ENCODE data around the gene RSPO4. TPM values are rescaled to one million over a fixed set of nuclear protein-coding genes. Genes with fewer than 3 reads are reported as not detected.
"Not testable (repeated sequence)": the region's sequence is repeated elsewhere in the genome, so short reads cannot be mapped to it uniquely, and the experiment has no call there.

Gene RSPO4
- polyA plus RNA-seq, 2 of the 4 experiments (the other 2 are of a cell fraction) = not detected

DNA sequence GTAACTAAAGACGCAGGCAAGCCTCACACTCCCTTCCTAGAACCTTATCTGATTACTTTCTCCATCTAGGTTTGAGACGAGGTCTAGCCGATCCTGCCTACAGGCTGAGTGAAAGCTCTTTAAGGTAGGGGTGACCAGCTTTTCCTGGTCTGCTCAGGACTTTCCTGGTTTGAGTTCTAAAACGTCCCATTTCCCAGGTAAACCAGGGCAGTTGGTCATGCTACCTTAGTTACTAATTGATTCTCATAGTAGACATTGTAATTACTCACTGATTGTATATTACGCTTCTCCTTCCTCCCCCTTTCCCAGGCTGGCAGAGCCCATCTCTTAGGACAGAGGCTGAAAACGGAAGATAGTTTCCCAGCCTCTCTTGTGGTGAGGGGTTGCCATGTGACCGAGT lies 27.9 kb upstream of the RSPO4 start (continued):
- TF ChIP-seq, protein P1, sequence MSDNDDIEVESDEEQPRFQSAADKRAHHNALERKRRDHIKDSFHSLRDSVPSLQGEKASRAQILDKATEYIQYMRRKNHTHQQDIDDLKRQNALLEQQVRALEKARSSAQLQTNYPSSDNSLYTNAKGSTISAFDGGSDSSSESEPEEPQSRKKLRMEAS (IDR thresholded peaks at IDR 0.05) = no peak

GRCh38 chr20:1026214-1026613 lies 24.1 kb upstream of the RSPO4 start:
- ATAC-seq; DNase-seq (ENCODE audit: low read depth in 1 of 2, low spot score in 1 of 2); H3K4me3 ChIP-seq; H3K4me1 ChIP-seq; POLR2A ChIA-PET; H3K9me3 ChIP-seq; H3K4me2 ChIP-seq; FAIRE-seq; H3K27ac ChIP-seq: not testable (repeated sequence)
- 10% methylated on average over 2 of the region's 2 CpGs for WGBS (ENCODE audit: missing lambda C conversion rate)
- CTCF ChIA-PET = interaction anchor here (1.4 kb wide), 1 partner anchor 12 kb away, joined by 3 read pairs; no protein-coding TSS in a partner anchor

GRCh38 chr20:1022871-1023270 lies 20.8 kb upstream of the RSPO4 start:
- H3K4me3 ChIP-seq = no peak overlapping the region
- no peaks in the 10 kb centered on the region for H3K4me1 ChIP-seq
- H3K27ac ChIP-seq = no peak overlapping the region
- FAIRE-seq (no peak), ATAC-seq (no peak), DNase-seq (ENCODE audit: low read depth in 1 of 2, low spot score in 1 of 2) (no peak)
- H3K4me2 ChIP-seq = no peak overlapping the region
- TF ChIP-seq NPAS2 (CRISPR knock-in tag; IDR thresholded peaks at IDR 0.05; ENCODE audit: borderline replicate concordance) (no peak), JUNB (IDR thresholded peaks at IDR 0.05) (no peak)
- CTCF ChIA-PET = interaction anchor here (0.9 kb wide), 1 partner anchor 14 kb away, joined by 3 read pairs; no protein-coding TSS in a partner anchor
- POLR2A ChIA-PET = no interaction called here
- no peaks in the 10 kb centered on the region for H3K9me3 ChIP-seq

DNA sequence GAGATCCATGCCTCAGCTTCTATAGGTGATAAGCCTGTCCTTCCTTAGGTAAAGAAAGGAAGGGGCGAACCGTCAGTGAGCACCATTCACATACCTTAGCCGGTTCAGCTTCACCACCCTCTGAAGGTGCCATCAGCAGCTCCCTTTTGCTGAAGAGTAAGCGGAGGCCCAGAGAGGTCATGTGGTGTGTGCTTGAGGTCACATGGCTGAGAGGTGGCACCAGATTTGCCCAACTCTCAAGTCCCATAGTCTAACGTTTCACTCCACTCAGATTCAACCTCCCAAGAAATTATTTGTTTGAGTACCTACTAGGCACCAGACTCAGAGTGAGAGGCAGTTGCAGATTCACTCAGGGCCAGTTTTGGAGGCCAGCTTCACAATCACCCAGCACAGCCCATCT lies 18.5 kb upstream of the RSPO4 start:
- POLR2A ChIA-PET = no interaction called here

GRCh38 chr20:1019344-1019743 lies 17.2 kb upstream of the RSPO4 start:
- H3K9me3 ChIP-seq = no peaks in the 10 kb centered on the region
- no peaks in the 10 kb centered on the region for H3K4me1 ChIP-seq
- no peak for DNase-seq (ENCODE audit: low read depth in 1 of 2, low spot score in 1 of 2)
- no peak for FAIRE-seq
- WGBS (ENCODE audit: missing lambda C conversion rate) = 6% methylated on average over 2 of the region's 2 CpGs
- no peak overlapping the region for H3K27ac ChIP-seq
- no peak overlapping the region for H3K4me3 ChIP-seq
- no peak for TF ChIP-seq PHF8 (IDR thresholded peaks at IDR 0.05; ENCODE audit: borderline replicate concordance, low read depth)
- TF ChIP-seq EHF (CRISPR knock-in tag; IDR thresholded peaks at IDR 0.05) = no peak
- POLR2A ChIA-PET = no interaction called here
- H3K4me2 ChIP-seq = no peak overlapping the region
- no peak for ATAC-seq
- CTCF ChIA-PET = interaction anchor here (0.7 to 2.3 kb wide), 4 partner anchors 15 to 385 kb away, joined by 3 to 8 read pairs (median 4); no protein-coding TSS in a partner anchor

More for the DNA sequence above, 18.5 kb upstream of the RSPO4 start:
- FAIRE-seq (no peak), DNase-seq (ENCODE audit: low read depth in 1 of 2, low spot score in 1 of 2) (no peak), ATAC-seq (no peak)
- H3K4me2 ChIP-seq = no peak overlapping the region
- TF ChIP-seq CEBPB (IDR thresholded peaks at IDR 0.05) (no peak), FOSB (CRISPR knock-in tag; IDR thresholded peaks at IDR 0.05) (no peak), JUN (IDR thresholded peaks at IDR 0.05) (no peak), HDAC2 (IDR thresholded peaks at IDR 0.05) (no peak), MAFK (IDR thresholded peaks at IDR 0.05; ENCODE audit: partially characterized antibody) (no peak), CBX8 (IDR thresholded peaks at IDR 0.05) (no peak), RNF2 (IDR thresholded peaks at IDR 0.05; ENCODE audit: borderline replicate concordance, low read depth) (no peak), BHLHE40 (IDR thresholded peaks at IDR 0.05; ENCODE audit: low read depth, low read length) (no peak), CHD4 (IDR thresholded peaks at IDR 0.05; ENCODE audit: borderline replicate concordance) (no peak)
- TF ChIP-seq, protein P2, sequence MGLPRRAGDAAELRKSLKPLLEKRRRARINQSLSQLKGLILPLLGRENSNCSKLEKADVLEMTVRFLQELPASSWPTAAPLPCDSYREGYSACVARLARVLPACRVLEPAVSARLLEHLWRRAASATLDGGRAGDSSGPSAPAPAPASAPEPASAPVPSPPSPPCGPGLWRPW (IDR thresholded peaks at IDR 0.05) = no peak
- TF ChIP-seq, protein P3, sequence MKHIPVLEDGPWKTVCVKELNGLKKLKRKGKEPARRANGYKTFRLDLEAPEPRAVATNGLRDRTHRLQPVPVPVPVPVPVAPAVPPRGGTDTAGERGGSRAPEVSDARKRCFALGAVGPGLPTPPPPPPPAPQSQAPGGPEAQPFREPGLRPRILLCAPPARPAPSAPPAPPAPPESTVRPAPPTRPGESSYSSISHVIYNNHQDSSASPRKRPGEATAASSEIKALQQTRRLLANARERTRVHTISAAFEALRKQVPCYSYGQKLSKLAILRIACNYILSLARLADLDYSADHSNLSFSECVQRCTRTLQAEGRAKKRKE (CRISPR knock-in tag; IDR thresholded peaks at IDR 0.05; ENCODE audit: low read depth) = no peak
- 18% methylated on average over 5 of the region's 5 CpGs for WGBS (ENCODE audit: missing lambda C conversion rate)
- CTCF ChIA-PET = interaction anchor here (0.6 to 1.9 kb wide), 6 partner anchors 14 to 203 kb away, joined by 3 to 6 read pairs (median 4); no protein-coding TSS in a partner anchor
- no peaks in the 10 kb centered on the region for H3K9me3 ChIP-seq
- no peaks in the 10 kb centered on the region for H3K4me1 ChIP-seq
- H3K4me3 ChIP-seq = no peak overlapping the region
- no peak overlapping the region for H3K27ac ChIP-seq

All from A549 (cell line).